ENCODE measurements around the gene CUX1.

Gene CUX1

DNA sequence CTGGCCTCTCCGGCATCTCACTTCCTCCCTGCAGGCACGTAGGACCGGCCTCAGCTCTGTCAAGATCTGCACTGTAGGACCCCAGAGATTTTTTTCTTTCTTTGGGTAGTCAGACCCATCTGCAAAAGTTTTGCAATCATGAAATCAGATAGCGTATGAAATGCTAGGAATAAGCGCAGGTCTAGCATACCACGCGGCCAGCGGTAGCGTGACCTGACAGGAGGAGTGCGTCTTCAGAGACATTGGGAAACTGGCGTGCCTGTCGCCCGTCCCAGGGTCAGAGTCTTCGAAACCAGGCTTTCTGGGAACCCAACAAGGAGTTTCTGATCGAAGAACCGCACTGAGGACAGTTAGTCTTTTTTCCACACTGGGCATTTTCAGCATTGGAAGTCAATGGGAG lies 368.4 kb downstream of the CUX1 start:
- DNase-seq (ENCODE audit: low read depth), result no peak

- DNase-seq (ENCODE audit: low read depth), result no peak
Measured at GRCh38 chr7:102186306-102186705, 368.9 kb downstream of the CUX1 start.

GRCh38 chr7:102188746-102189145 lies 371.3 kb downstream of the CUX1 start:
- no peak for DNase-seq (ENCODE audit: low read depth)

DNA sequence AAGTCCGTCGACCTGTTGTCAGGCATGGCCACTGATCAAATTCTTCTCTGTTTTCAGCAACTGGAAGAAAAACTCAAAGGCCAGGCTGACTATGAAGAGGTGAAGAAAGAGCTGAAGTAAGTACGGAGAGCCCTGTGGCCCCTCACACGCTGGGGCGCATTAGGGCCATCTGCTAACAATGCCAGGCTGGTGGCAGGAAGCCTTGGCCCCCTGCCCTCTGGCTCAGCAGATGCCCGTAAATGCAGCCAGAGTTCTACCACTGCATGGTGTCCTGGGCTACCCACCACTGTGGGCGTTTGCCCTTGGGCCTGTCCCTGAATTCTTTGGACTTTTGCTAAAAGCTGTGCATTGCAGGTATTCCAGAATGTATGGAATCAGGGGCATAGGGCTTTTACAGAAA lies 372.3 kb downstream of the CUX1 start:
- no peak for DNase-seq (ENCODE audit: low read depth)

DNA sequence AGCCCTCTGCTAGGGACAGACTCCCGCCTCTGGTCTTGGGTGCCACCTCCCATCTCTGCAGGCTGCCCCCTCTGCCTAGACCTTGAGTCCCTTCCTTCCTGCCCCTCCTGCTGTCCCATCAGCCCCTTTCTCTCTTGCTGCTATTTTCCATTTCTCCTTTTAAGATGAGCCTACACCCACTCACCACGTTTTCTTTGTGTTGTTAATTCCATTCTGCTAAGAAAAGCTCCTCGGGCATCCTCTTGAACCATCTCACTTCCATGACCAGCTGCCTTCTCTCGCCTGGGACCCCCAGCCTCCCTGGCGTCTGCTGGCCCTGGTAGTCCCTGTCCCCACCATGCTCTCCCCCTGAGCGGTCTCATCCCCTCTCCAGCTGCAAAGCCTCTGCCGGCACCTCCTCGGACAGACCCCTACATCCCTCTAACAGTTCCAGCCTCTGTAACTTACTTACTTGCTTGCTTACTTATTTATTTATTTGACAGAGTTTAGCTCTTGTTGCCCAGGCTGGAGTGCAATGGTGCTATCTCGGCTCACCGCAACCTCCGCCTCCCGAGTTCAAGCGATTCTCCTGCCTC lies 373.4 kb downstream of the CUX1 start:
- DNase-seq (ENCODE audit: low read depth), result no peak

- DNase-seq (ENCODE audit: low read depth), result no peak
Measured at GRCh38 chr7:102191556-102192379, 374.3 kb downstream of the CUX1 start.

GRCh38 chr7:102192790-102193189 lies 375.4 kb downstream of the CUX1 start:
- DNase-seq (ENCODE audit: low read depth), result no peak

- DNase-seq (ENCODE audit: low read depth), result peak; percentile 3
Measured at GRCh38 chr7:102193806-102194205, 376.4 kb downstream of the CUX1 start.

DNA sequence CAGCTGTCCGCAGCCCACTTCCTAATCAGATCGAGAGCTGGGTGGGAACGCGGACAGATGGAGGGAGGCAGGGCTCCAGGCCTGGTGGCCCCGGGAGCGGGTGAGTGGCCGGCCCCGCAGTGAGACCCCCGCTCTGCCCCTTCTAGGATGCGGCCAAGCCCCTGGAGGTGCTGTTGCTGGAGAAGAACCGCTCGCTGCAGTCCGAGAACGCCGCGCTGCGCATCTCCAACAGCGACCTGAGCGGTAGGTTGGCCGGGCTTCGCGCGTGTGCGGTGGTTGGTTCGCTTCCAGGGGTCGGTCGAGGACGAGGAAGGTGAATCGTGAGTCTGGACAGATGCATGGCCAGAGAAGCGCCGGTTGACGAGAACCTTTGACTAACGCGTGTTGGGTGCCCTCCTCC lies 377.9 kb downstream of the CUX1 start:
- no peak for DNase-seq (ENCODE audit: low read depth)

DNA sequence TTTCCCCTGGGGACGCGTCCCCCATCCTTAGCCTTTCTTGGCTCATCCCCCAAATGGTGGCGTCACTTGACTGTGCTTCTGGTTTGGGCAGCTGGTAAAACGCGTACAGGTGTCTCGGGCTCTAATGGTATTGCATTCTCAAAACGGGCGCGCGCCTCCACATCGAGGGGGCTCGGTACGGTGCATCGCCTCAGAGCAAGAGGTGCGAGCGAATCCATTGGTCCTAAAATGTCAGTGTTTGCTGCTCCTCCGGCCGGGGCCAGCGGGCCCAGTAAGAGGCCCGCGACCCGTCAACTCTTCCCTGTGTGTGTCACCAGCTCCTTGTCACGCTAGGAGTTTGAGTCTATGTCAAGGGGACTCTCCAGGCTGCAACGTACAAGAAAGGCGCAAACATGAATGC lies 378.6 kb downstream of the CUX1 start:
- no peak for DNase-seq (ENCODE audit: low read depth)

DNA sequence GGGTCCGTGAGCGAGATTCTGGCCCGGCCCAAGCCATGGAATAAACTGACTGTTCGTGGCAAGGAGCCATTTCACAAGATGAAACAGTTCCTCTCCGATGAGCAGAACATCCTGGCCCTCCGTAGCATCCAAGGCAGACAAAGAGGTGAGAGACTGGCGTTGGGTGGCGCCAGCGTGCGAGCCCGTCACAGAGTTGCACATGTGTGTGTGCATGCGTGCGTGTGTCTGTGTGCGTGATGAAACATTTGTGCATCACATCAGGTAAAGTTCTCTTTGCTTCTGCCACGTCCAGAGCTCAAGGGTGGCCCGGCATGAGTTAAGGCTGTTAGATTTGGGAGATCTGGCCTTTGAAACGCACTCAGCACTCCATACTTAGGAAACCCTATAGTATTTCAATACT lies 379.7 kb downstream of the CUX1 start:
- DNase-seq (ENCODE audit: low read depth), result no peak

DNA sequence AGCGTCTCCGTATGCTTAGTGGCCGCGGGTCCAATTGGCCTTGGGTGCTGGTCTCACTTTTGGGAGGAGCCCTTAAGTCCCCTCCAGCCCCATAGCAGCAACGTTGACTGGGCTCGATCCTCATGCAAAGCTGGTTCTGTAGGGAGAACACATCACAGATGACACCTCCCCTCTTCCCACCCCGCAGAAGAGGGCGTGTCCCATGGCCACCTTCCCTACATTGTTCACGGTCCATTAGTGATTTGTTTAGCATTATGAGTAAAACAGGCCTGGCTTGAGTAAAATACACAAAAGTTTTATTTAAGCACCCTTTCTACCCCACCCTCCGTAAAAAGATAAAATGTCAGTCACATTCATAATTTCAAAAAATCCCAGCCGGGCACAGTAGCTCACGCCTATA lies 380.2 kb downstream of the CUX1 start:
- DNase-seq (ENCODE audit: low read depth), result no peak

DNA sequence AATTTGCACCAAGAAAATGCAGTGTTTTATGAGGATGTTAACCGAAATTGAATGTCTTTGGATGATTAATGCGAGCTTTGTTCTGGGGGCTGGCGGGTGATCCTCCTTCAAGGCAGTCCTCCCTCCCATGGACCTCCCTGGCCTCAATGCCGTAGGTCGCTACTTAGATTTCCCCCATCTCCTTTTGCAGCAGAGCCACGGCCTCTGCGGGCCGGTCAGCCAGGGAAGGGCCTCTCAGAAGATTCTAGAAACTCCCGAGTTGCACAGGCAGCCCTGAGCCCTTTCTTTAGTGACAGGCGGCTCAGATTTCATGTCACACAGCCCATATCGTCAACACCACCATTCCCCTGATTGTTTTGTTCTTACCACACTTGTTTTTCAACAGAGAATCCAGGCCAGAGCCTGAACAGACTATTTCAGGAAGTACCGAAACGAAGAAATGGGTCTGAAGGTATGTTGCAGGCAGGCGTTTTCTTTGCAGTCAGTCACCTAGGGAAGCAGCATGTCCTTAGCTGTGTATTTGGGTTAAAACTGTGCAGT lies 381.1 kb downstream of the CUX1 start:
- no peak for DNase-seq (ENCODE audit: low read depth)

GRCh38 chr7:102201576-102201975 lies 384.1 kb downstream of the CUX1 start:
- no peak for DNase-seq (ENCODE audit: low read depth)

DNA sequence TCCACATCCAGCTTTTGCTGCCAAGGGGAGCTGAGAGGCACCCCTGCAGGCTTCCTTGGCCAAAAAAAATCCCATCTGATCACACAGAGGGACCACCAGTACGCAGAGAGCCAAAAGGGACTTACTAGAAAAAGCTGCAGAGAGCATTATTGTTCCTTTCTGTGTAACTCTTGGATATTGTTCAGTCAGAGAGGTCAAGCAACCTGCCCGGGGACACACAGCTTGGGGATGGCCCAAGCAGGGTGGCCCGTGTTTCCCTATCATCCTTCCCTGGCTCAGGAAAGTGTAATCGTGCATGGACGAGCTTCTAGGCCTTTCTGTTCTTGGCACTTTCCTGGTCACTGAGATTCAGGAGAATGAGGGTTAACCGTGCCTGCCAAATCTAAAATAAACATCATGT lies 385.1 kb downstream of the CUX1 start:
- DNase-seq (ENCODE audit: low read depth), result no peak

- DNase-seq (ENCODE audit: low read depth), result no peak
Measured at GRCh38 chr7:102203218-102203617, 385.8 kb downstream of the CUX1 start.

DNA sequence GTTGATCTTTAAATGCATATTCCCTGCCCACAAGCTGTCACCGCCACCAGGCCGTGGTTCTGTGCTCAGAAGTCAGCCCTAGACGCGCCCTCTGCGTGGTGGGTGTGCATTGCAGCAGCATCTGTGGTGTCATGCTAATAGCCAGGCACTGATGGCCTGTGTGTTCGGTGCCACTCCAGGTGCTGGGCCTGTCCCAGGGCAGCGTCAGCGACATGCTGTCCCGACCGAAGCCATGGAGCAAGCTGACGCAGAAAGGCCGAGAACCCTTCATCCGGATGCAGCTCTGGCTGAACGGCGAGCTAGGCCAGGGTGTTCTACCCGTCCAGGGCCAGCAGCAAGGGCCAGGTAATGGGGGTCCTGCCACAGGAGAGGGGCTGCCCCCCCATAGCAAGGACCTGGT lies 386.8 kb downstream of the CUX1 start:
- DNase-seq (ENCODE audit: low read depth), result no peak

DNA sequence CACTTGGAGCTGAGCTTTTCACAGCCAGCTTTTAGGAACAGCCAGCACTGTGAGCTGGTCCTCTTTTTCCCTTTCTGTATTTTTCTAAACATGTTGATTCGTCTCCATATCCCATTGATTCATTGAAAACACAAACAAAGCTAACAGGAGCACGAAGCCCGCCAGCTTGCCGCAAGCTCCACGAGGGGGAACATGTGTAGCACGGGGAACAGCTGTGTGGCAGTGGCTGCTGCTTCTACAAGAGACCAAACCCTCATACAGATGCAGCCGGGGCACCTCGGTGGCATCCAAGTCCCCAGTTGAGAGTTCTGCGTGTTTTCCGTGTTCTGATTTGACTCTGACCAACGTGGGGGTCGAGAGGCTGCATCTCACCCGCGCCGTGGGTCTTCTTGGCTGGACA lies 388.5 kb downstream of the CUX1 start:
- no peak for DNase-seq (ENCODE audit: low read depth)

DNA sequence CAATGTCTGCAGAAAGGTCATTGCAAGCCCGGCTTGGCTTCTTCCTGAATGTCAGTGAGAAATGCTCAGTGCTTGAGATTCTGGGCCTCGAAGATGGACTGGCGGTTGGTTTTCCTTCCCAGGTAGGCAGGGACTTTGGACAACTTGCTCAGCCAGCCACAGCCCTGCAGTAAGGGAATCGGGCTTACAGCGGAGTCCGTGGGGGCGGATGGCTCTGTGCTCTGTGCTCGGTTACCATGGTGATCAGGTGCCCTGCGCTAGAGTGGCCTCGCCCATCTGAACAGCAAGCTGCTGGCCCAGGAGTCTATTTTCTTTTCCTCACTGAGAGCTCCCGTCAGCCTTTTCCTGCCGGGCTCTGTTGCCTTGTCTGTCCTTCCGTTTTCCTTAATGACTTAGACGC lies 391.4 kb downstream of the CUX1 start:
- DNase-seq (ENCODE audit: low read depth), result no peak

DNA sequence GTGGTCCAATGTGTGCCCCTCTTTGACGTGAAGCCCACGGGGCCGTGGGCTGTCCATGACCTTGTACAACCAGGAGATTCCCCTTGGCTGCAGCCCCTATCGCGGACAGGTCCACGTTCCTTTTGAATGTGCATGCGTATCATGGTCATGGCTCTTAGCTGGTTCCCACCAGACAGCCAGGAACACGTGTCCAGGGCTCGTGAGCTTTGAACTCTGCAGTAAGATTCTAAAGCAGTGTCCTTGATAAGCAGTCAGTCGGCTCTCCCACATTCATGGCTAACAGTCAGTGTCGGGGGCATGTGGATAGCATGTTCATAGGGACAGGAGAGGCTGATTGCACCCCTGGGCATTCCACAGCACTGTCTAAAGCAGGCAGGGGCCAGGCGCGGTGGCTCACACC lies 393.4 kb downstream of the CUX1 start:
- DNase-seq (ENCODE audit: low read depth), result no peak

DNA sequence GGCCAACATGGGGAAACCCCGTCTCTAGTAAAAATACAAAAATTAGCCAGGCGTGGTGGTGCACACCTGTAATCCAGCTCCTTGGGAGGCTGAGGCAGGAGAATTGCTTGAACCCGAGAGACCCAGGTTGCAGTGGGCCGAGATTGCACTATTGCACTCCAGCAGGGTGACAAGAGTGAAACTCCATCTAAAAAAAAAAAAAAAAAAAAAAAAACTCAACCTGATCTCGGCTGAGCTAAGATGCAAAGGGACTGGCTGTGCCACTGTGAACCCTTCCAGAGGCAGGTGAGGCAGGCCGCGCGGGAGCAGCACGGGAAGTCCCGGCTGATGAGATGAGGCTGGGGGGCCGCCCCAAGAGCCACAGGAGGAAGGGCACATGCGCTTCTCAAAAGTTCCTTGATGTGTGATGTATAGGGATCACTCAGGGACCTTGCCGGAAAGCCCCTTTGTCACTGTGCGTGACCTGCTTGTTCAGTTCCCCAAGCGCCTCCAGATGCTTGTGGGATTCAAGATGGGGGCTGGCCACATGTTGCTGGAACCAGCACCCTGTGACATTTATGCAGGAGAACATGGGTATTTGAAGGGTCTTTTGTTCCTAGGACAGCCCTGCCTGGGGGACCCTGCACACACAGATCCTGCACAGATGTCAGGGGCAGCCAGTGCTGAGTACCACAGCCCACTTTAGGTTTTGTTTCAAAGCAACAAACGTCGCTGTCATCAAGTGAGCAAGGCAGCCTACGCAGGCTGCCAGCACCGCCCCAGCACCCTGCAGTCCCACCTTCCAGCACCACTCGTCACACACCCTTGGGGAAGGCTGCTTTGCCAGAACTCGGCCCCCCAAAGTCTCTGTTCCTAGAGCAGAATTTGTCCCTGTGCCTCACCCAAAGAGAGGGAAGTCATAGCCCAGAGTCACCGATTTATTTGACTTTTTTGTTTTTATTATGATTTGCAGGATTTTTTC lies 394.4 kb downstream of the CUX1 start:
- no peak for DNase-seq (ENCODE audit: low read depth)

DNA sequence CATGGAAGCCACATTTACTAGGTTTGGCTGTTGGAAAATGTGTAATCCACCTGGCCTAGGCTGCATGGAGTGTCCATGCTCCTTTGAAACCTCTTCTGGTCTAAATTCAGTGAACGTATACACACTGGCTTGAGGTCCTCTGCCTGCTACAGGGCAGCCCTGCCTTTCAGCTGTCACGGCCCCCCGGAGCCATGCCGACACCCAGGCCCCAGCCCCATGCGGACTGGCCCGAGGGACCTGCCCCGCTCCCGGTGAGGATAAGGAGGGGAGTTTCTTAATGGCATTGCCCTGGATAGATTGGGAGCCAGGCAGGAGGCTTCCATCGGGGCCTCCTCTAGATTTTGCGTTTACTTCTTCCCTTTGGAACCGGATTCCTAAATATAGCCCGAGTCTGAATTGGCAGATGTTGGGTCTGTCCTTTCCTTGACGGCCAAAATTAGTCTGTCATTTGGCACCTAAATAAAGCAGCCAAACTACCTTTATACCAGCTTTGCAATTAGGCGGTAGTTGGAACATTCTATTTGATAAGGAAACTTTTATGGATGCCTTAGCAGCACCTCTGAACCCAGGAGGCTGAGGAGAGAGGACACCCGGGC lies 397.1 kb downstream of the CUX1 start:
- DNase-seq (ENCODE audit: low read depth), result no peak
